ENCODE measurements around the gene SERPINA4. TPM values are rescaled to one million over a fixed set of nuclear protein-coding genes. Genes with fewer than 3 reads are reported as not detected.
"Not testable (repeated sequence)": the region's sequence is repeated elsewhere in the genome, so short reads cannot be mapped to it uniquely, and the experiment has no call there.

Gene SERPINA4
- polyA plus RNA-seq, 1 donor = not detected

GRCh38 chr14:94593376-94593748 is 32.1 kb downstream of the SERPINA4 start:
- DNase-seq = no peak

GRCh38 chr14:94593749-94594431 is 32.6 kb downstream of the SERPINA4 start:
- no peak for DNase-seq

GRCh38 chr14:94594441-94594840 is 33.2 kb downstream of the SERPINA4 start:
- DNase-seq = no peak

- no peak for DNase-seq
Observed at GRCh38 chr14:94595912-94596311, 34.7 kb downstream of the SERPINA4 start.

- DNase-seq = no peak
Observed at GRCh38 chr14:94596361-94596760, 35.1 kb downstream of the SERPINA4 start.

GRCh38 chr14:94597788-94598187 is 36.5 kb downstream of the SERPINA4 start:
- no peak for DNase-seq

- DNase-seq = no peak
Observed at GRCh38 chr14:94598506-94598815, 37.2 kb downstream of the SERPINA4 start.

GRCh38 chr14:94598816-94599655 is 37.8 kb downstream of the SERPINA4 start:
- DNase-seq = no peak

- DNase-seq = no peak
Observed at GRCh38 chr14:94599656-94600004, 38.4 kb downstream of the SERPINA4 start.

- DNase-seq = no peak
Observed at GRCh38 chr14:94600148-94600545, 38.9 kb downstream of the SERPINA4 start.

- peak; percentile 64 for DNase-seq
Observed at GRCh38 chr14:94601884-94602391, 40.7 kb downstream of the SERPINA4 start.

GRCh38 chr14:94602722-94603121 is 41.5 kb downstream of the SERPINA4 start:
- DNase-seq = no peak

GRCh38 chr14:94605361-94605760 is 44.1 kb downstream of the SERPINA4 start:
- no peak for DNase-seq

GRCh38 chr14:94608966-94609365 is 47.7 kb downstream of the SERPINA4 start:
- DNase-seq = not testable (repeated sequence)

- DNase-seq = no peak
Observed at GRCh38 chr14:94611179-94611578, 49.9 kb downstream of the SERPINA4 start.

- DNase-seq = no peak
Observed at GRCh38 chr14:94612174-94612573, 50.9 kb downstream of the SERPINA4 start, which contains the start of gene SERPINA3. Gene SERPINA3 (plus strand): TSS chr14:94612391. CDS start chr14:94614442, 2,051 bp downstream.

- DNase-seq = no peak
Observed at GRCh38 chr14:94612580-94613554, 51.6 kb downstream of the SERPINA4 start.

GRCh38 chr14:94613720-94614644 is 52.7 kb downstream of the SERPINA4 start:
- no peak for DNase-seq

GRCh38 chr14:94614802-94615201 is 53.6 kb downstream of the SERPINA4 start:
- no peak for DNase-seq

GRCh38 chr14:94615254-94615653 is 54.0 kb downstream of the SERPINA4 start:
- DNase-seq = no peak

- no peak for DNase-seq
Observed at GRCh38 chr14:94615823-94616570, 54.8 kb downstream of the SERPINA4 start.
